ENCODE measurements around the gene PHC1.

PHC1 gene

GRCh38 chr12:8969861-8970411 is 55.6 kb downstream of the PHC1 start:
- peak overlapping the region; percentile 23; the same call in 1 of the 2 replicates for H3K27ac ChIP-seq
- TF ChIP-seq CTCF (IDR thresholded peaks at IDR 0.05) (no peak), ZFX (IDR thresholded peaks at IDR 0.05; ENCODE audit: borderline replicate concordance) (no peak)

- H3K27ac ChIP-seq, result peak overlapping the region; percentile 23; the same call in 1 of the 2 replicates
- no peak for TF ChIP-seq ZFX (IDR thresholded peaks at IDR 0.05; ENCODE audit: borderline replicate concordance)
- TF ChIP-seq CTCF (IDR thresholded peaks at IDR 0.05), result no peak
These were observed 56.1 kb downstream of the PHC1 start for GRCh38 chr12:8970432-8970831.

- TF ChIP-seq CTCF (IDR thresholded peaks at IDR 0.05), result no peak
- TF ChIP-seq ZFX (IDR thresholded peaks at IDR 0.05; ENCODE audit: borderline replicate concordance), result no peak
- no peak overlapping the region for H3K27ac ChIP-seq
These were observed 65.8 kb downstream of the PHC1 start for GRCh38 chr12:8980137-8980536.

- no peak for TF ChIP-seq CTCF (IDR thresholded peaks at IDR 0.05)
- H3K27ac ChIP-seq, result no peak overlapping the region
These were observed 71.0 kb downstream of the PHC1 start for GRCh38 chr12:8985213-8985754.

- H3K27ac ChIP-seq, result no peak overlapping the region
- TF ChIP-seq ZFX (IDR thresholded peaks at IDR 0.05; ENCODE audit: borderline replicate concordance) (no peak), CTCF (IDR thresholded peaks at IDR 0.05) (no peak)
These were observed 72.9 kb downstream of the PHC1 start for GRCh38 chr12:8987163-8987562.

GRCh38 chr12:8987685-8988084 is 73.4 kb downstream of the PHC1 start:
- TF ChIP-seq CTCF (IDR thresholded peaks at IDR 0.05), result no peak
- no peak for TF ChIP-seq ZFX (IDR thresholded peaks at IDR 0.05; ENCODE audit: borderline replicate concordance)
- H3K27ac ChIP-seq, result no peak overlapping the region

- TF ChIP-seq CTCF (IDR thresholded peaks at IDR 0.05), result no peak
- TF ChIP-seq ZFX (IDR thresholded peaks at IDR 0.05; ENCODE audit: borderline replicate concordance), result no peak
- no peak within 1 kb of the TSS for H3K27ac ChIP-seq
These were observed 75.1 kb downstream of the PHC1 start, which contains the start of gene KLRG1 for GRCh38 chr12:8989413-8989812. Gene KLRG1, plus strand, starts transcription at chr12:8989546. Its CDS starts 90 bp downstream, at chr12:8989636.

All from 22Rv1 (cell line).